Erythroblast (primary cell): ENCODE measurements around the gene PSMD10.

Experiments used
- DNase-seq, 2 experiments: peaks; one replicate each; lab custom pipeline; 2025; lab: John Stamatoyannopoulos, UW
- GATA1 ChIP-seq: IDR thresholded peaks from 2 replicates; pipeline ENCODE4 v1.6.1; 2011; ENCODE audit warnings: low read depth, mild to moderate bottlenecking, control low read depth, low read length, moderate library complexity
- POLR2A ChIP-seq: IDR thresholded peaks from 2 replicates; pipeline ENCODE4 v1.6.1; 2011; ENCODE audit warnings: mild to moderate bottlenecking, low read length

The PSMD10 gene

GRCh38 chrX:108049649-108050048 is 41.7 kb downstream of the PSMD10 start:
- TF ChIP-seq POLR2A (no peak), GATA1 (no peak)
- DNase-seq, result no peak

GRCh38 chrX:108044554-108045256 is 46.6 kb downstream of the PSMD10 start, which contains the start of gene VSIG1:
VSIG1 (plus strand) TSS chrX:108045065; CDS start chrX:108045131, 66 bp downstream.
- no peak for DNase-seq
- TF ChIP-seq POLR2A, result no peak
- no peak for TF ChIP-seq GATA1

- TF ChIP-seq POLR2A (no peak), GATA1 (no peak)
- no peak for DNase-seq
Measured at GRCh38 chrX:108036298-108036973, 54.9 kb downstream of the PSMD10 start.

- TF ChIP-seq GATA1 (no peak), POLR2A (no peak)
- DNase-seq, result no peak
Measured at GRCh38 chrX:108034725-108035124, 56.6 kb downstream of the PSMD10 start.
